HL-60 (cell line): ENCODE results near the gene IQCK.

Source experiments
- CTCF ChIP-seq: IDR thresholded peaks from one replicate; pipeline ENCODE4 v1.5.1; 2011; ENCODE audit warnings: low read length, control low read depth, inconsistent platforms; ENCODE audit not compliant: insufficient read depth
- GABPA ChIP-seq: IDR thresholded peaks from 2 replicates; pipeline ENCODE4 v1.6.1; 2012; ENCODE audit warnings: low read depth

GRCh38 chr16:19824216-19824615 lies 106.1 kb downstream of the IQCK start:
- TF ChIP-seq CTCF (no peak), GABPA (no peak)
